Measurements from ENCODE around the gene MAGI2. TPM values are rescaled to one million over a fixed set of nuclear protein-coding genes. Genes with fewer than 3 reads are reported as not detected.
"Not testable (repeated sequence)": the region's sequence is repeated elsewhere in the genome, so short reads cannot be mapped to it uniquely, and the experiment has no call there.

Gene MAGI2
- total RNA-seq, 1 donor from 2014 or later = 6.3 TPM

- intact Hi-C loops (cut with DNase I) = no loop called here
- no peak for DNase-seq (ENCODE audit: low spot score)
Measured at GRCh38 chr7:79118143-79118542, 335.3 kb downstream of the MAGI2 start.

- intact Hi-C loops (cut with DNase I) = no loop called here
- no peak for DNase-seq (ENCODE audit: low spot score)
Measured at GRCh38 chr7:79096361-79096805, 357.1 kb downstream of the MAGI2 start.

- DNase-seq (ENCODE audit: low spot score) = no peak
- intact Hi-C loops (cut with DNase I) = no loop called here
Measured at GRCh38 chr7:79093421-79093820, 360.0 kb downstream of the MAGI2 start.

GRCh38 chr7:79091661-79092060 lies 361.8 kb downstream of the MAGI2 start:
- intact Hi-C loops (cut with DNase I) = no loop called here
- no peak for DNase-seq (ENCODE audit: low spot score)

GRCh38 chr7:79091011-79091410 lies 362.5 kb downstream of the MAGI2 start:
- no peak for DNase-seq (ENCODE audit: low spot score)
- intact Hi-C loops (cut with DNase I) = no loop called here

- intact Hi-C loops (cut with DNase I) = no loop called here
- no peak for DNase-seq (ENCODE audit: low spot score)
Measured at GRCh38 chr7:79090543-79090942, 362.9 kb downstream of the MAGI2 start.

- intact Hi-C loops (cut with DNase I) = no loop called here
- DNase-seq (ENCODE audit: low spot score) = no peak
Measured at GRCh38 chr7:79084423-79084822, 369.0 kb downstream of the MAGI2 start.

GRCh38 chr7:79079919-79080554 lies 373.4 kb downstream of the MAGI2 start:
- DNase-seq (ENCODE audit: low spot score) = no peak
- intact Hi-C loops (cut with DNase I) = no loop called here

GRCh38 chr7:79078273-79078672 lies 375.2 kb downstream of the MAGI2 start:
- intact Hi-C loops (cut with DNase I) = no loop called here
- no peak for DNase-seq (ENCODE audit: low spot score)

- intact Hi-C loops (cut with DNase I); DNase-seq (ENCODE audit: low spot score): not testable (repeated sequence)
Measured at GRCh38 chr7:79071187-79071586, 382.3 kb downstream of the MAGI2 start.

- intact Hi-C loops (cut with DNase I) = no loop called here
- no peak for DNase-seq (ENCODE audit: low spot score)
Measured at GRCh38 chr7:79064187-79064823, 389.2 kb downstream of the MAGI2 start.

- intact Hi-C loops (cut with DNase I) = no loop called here
- DNase-seq (ENCODE audit: low spot score) = no peak
Measured at GRCh38 chr7:79063019-79063698, 390.3 kb downstream of the MAGI2 start.

- no peak for DNase-seq (ENCODE audit: low spot score)
- intact Hi-C loops (cut with DNase I) = no loop called here
Measured at GRCh38 chr7:79060498-79060897, 393.0 kb downstream of the MAGI2 start.

- intact Hi-C loops (cut with DNase I) = no loop called here
- no peak for DNase-seq (ENCODE audit: low spot score)
Measured at GRCh38 chr7:79055722-79056415, 397.6 kb downstream of the MAGI2 start.

GRCh38 chr7:79051915-79052314 lies 401.6 kb downstream of the MAGI2 start:
- intact Hi-C loops (cut with DNase I) = no loop called here
- no peak for DNase-seq (ENCODE audit: low spot score)

- intact Hi-C loops (cut with DNase I) = no loop called here
Measured at GRCh38 chr7:79050603-79051002, 402.9 kb downstream of the MAGI2 start.

GRCh38 chr7:79046061-79046460 lies 407.4 kb downstream of the MAGI2 start:
- no peak for DNase-seq (ENCODE audit: low spot score)
- intact Hi-C loops (cut with DNase I) = no loop called here

More at GRCh38 chr7:79050603-79051002, 402.9 kb downstream of the MAGI2 start:
- no peak for DNase-seq (ENCODE audit: low spot score)

GRCh38 chr7:79037001-79037400 lies 416.5 kb downstream of the MAGI2 start:
- no peak for DNase-seq (ENCODE audit: low spot score)
- intact Hi-C loops (cut with DNase I) = no loop called here

- no peak for DNase-seq (ENCODE audit: low spot score)
- intact Hi-C loops (cut with DNase I) = no loop called here
Measured at GRCh38 chr7:79036356-79036755, 417.1 kb downstream of the MAGI2 start.

GRCh38 chr7:79035858-79036257 lies 417.6 kb downstream of the MAGI2 start:
- DNase-seq (ENCODE audit: low spot score) = no peak
- intact Hi-C loops (cut with DNase I) = no loop called here
